HG03103 (cell line): ENCODE data around the gene VAPB.

ENCODE experiments used
- ATAC-seq: cut with Tn5 transposase; IDR thresholded peaks from one replicate; pipeline ENCODE4 v1.9.1; 2021; ENCODE audit warnings: low read depth; ENCODE audit not compliant: unreplicated experiment

The VAPB gene

DNA sequence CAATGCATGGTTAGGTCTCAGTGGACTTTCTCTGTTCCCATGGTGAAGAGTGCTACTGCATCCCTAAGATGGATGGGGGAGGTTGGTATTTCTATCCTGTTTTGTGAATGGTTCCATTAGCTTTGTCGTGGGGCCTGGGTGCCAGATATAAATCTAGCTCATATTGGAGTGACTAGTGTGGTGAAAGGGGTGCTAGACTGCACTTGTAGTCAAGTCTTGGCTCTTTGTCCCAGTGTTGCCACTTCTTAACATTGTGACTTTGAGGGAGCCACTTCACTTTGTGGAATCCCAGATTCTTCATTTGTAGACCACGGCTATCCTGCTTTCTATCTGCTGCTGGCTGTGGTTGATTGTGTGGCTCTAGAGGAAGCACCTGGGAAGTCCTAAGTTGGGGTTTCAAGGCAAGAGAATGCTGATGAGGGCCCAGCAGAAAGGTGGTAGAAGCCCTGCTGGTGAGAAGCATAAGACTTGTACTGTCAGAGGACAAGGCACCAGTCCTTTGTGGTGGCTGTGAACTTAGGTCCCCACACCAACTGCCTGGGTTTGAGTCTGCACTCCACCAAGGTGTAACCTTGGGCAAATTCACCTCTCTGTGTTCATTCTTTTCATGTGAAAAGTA lies 44.1 kb downstream of the VAPB start:
- no peak for ATAC-seq

DNA sequence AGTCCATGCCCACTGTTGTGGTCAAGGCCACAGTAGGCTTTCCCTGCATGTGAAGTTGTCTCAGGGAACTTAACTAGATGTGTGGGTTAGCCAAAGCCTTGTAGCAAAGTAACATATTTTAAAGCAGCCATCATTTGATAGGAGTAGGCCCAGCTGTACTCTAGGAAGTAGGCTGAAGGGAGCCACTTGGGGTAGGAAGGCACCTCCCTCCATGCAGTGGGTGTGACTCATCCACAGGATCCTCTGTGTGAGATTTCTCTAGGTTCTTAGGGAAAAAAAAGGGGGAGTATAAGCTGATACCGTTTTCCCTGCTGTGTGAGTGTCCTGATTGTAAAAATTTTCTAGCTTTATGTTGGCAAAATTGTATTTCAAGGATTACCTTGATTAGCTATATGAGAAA lies 44.7 kb downstream of the VAPB start:
- no peak for ATAC-seq

DNA sequence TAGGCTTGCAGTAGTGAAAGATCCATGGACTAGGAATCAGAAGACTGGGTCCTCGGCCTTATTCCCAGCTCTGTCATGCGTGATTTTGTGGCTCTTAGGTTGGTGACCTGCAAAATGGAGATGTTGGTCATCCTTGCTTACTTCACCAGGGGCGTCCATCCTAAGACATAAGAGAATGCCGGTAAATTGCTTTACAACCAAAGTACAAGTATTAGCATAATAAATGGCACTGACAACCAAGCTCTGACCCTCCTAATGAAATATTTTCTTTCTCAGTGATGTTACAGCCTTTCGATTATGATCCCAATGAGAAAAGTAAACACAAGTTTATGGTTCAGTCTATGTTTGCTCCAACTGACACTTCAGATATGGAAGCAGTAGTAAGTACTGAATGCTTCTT lies 45.3 kb downstream of the VAPB start:
- no peak for ATAC-seq

DNA sequence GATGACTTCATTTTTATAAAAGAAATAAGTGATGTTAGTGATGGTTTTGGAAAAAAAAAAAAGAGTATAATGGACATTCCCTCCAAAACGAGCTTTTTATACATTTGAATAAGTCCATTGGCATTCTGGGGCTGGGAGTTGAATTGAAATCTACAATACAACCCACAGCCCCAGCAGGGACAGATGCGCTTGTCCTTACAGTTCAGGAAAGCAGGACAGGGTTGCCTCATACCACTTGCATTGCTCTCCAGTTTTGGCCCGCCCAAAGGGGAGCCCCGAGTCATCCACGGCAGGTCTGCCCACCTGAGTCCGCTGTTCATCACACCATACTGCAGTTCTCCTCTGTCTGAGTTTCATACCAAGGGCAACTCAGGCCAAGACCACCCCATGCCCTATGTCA lies 46.2 kb downstream of the VAPB start:
- no peak for ATAC-seq

DNA sequence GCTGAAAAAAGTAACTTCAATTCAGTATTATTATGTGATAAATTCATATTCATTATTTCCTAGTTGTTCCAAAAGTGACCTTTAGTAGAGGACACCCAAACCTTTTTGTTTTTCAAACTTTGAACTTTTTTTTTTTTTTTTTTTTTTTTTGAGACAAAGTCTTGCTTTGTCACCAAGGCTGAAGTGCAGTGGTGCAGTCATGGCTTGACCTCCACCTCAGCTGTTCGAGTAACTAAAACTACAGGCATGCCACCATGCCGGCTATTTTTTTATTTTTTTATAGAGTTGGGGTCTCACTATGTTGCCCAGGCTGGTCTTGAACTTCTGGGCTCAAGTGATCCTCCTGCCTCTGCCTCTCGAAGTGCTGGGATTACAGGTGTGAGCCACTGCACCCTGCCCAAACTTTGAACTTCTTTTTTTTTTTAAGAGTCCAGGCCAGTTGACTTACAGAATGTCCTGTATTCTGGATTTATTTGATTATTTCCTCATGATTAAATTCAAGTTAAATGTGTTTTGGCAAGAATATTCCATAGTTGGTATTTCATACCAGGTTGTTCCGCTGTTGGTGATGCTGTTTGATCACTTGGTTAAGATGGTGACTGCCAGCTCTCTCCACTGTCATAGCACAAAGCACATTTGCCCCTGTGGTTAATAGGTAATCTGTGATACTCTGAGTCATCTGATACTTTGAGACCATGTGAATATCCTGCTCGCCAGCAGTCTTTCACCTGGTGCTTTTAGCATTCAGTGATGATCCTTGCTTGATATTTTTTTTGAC lies 48.0 kb downstream of the VAPB start:
- ATAC-seq, result no peak

DNA sequence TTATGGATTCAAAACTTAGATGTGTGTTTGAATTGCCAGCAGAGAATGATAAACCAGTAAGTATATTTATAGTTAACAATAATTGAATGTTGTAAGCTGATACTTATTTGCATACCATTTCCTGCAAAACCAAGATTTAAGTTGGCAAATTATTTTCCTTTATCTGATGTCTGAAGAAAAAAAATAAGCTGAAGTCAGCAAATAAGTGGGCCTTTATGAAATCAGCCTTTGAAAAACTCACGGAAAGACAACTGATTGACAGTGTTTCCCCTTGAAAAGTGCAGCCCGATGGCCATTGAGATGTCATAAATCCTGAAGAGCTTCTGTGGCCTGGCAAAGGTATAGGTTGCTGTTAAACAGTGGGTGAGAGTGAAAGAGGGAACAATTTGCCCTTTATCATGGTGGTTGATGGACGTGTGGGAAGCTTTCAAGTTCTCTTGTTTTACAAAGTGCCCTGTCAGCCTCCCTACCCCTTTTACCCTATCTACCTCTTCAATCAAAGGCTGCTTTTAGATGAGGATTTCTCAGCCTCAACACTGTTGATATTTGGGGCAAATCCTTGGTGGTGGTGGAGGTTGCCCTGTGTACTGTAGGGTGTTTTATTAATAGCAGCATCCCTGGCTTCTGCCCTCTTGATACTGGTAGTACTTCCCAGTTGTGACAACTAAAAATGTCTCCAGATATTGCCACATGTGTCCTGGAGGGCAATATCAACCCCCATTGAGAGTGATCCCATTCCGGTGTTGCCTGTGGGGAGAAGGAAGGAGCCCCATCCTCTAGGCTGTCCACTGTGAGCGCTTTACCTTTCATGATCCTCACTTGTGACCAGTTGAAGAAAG lies 50.2 kb downstream of the VAPB start:
- ATAC-seq, result no peak

DNA sequence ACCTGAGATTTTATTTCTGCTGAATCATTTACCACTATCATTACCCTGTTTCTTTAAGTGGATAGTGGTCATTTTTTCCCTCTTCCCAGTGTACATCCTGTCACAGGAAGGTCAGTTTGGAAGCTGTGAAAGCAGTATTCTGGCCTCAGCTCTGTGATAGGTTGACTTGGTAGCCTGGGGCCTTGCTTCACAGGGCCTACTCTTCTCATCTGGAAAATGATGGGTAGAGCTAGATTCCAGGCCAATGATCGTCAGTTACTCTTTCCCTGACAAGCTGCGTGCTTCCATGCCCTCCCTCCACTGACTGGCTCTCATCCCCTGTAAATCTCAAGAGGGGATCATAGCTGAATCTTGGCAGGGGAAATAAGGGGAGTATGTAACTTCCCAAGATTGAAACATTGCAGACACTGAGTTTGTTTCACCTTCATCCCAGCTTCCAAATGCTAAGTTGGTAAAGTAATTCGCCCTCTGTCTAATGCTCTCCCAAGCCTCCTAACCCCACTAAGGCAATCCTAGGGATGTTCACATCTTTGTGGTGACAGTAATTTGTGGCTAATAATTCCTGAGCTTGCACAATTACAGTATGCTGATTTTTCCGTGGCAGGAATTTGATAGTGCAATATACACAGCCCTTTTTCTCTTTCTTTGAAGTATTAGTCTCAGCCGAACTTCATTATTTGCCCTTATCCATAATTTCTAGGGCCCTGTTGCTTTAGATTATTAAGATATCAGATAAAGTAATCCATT lies 51.2 kb downstream of the VAPB start:
- no peak for ATAC-seq

DNA sequence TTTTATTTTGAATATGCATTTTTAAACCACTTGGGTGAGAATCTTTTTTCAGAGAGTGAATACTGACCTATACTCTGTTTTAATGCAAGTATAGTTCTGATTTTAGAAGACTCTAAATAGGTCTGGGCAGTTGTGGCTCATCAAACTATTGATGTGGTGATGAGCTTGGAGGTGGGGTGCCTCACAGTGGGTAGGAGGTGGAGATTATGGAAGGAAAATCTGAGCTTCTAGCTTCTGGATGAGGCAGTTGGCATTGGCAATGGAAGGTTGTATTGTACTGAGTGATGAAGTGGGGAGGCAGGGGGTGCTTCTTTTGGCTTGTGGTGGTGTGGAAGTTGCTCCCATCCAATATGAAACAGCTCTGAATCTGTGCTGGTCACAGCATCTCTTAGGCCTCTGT lies 52.7 kb downstream of the VAPB start:
- ATAC-seq, result no peak

DNA sequence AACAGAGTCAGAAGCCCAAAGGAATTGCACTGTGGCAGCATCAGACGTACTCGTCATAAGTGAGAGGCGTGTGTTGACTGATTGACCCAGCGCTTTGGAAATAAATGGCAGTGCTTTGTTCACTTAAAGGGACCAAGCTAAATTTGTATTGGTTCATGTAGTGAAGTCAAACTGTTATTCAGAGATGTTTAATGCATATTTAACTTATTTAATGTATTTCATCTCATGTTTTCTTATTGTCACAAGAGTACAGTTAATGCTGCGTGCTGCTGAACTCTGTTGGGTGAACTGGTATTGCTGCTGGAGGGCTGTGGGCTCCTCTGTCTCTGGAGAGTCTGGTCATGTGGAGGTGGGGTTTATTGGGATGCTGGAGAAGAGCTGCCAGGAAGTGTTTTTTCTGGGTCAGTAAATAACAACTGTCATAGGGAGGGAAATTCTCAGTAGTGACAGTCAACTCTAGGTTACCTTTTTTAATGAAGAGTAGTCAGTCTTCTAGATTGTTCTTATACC lies 55.8 kb downstream of the VAPB start:
- no peak for ATAC-seq

DNA sequence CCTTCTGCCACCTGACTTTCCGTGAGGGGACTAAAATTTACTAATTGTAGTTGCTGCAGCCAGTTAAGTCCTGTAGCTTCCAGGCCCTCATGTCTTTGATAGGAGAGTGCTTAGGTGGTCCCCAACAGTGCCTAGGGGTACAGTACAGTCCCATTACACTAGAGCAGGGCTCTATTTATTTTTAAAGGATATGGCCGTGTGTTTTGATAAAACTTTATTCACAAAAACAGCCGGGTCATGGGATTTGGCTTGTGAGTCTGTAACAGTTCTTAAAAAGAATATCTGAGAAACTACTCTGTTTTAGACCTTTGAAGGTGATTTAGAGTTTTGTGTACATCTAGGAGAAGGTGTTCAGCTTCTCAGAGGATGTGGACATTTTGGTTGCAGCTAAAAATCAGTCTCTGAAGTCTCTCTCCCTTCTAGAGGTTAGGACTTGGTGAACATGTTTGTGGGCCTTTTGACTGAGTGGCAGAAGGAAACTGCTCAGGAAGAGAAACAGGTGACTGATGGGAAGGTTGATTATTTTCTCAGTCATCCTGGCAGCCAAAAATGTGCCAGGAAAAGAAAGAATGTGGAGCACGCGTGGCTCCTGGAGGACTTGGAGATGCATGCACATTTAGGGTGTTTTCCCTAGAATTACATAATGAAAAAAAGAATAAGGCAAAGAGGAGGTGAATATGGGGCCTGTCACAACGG lies 57.4 kb downstream of the VAPB start:
- no peak for ATAC-seq

DNA sequence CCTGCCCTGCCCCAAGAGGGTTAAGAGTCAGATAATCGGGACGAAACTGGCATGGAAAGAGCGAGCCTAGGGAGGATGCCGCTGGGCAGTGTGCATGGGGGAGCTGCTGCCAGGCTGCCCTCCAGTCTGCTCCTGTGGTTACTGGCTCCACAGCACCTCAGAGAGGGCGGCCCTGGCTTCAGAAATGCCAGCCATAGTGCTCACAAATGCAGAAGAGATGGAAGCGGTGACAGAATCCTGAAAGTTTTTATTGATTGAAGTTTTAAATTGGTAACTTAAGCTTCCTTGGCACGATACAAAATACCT lies 57.9 kb downstream of the VAPB start:
- ATAC-seq, result no peak

DNA sequence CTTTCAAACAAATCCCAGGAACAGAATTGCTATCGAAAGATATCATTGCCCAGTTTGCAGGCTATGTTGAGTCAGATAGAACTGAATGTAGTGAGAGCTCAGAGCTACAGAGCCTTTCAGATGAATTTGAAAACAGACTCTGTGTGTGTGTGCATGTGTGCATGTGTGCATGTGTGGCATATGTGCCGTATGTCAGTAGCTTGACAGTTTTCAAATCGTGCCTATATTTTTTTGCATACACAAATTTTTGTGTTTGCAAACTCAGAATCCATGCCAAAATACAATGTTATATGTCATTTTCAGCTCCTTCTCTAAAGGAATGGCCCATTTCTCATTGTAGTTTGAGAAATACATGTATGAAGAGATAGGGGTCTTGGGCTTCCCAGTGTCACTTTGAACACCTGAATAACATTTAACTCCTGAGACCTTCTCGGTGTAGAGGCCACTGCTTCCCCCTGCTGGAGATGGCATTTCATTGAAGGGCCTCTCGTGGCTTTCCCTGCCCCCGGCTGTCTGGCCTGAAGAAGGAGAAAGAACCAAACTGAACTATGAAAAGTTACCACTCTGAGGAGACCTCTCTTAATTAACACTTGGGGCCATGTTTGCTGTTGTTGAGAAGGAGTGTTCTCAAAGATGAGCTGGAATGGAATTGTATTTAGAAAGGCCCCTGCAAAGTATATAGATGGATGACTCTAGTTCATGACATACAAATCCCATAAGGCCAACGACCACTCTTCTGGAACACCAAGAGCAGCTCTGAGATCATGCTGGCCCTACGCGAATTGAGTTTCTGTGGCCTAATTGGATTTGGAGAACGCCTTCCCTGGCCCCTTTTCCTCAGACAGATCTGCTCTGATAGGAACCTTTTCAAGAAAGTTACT lies 58.7 kb downstream of the VAPB start:
- ATAC-seq, result no peak

DNA sequence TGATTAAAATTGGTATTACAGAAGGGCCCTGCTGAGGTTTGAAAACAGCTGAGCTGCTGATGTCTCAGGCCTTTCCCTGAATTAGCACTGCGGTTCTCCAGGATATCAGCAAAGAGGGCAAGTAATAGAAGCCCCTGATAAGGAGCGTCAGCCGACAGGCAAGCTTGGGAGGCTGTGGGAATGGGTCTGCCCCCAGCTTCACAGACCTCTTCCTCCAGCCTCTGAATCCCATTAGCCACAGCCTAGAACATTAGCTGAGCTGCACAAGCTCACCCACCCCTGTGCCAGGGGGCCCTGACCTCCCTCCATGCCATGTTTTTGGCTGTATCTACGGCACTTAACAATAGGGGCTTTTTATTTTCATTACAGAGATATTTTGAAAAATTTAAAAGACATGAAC lies 59.9 kb downstream of the VAPB start:
- ATAC-seq, result no peak

DNA sequence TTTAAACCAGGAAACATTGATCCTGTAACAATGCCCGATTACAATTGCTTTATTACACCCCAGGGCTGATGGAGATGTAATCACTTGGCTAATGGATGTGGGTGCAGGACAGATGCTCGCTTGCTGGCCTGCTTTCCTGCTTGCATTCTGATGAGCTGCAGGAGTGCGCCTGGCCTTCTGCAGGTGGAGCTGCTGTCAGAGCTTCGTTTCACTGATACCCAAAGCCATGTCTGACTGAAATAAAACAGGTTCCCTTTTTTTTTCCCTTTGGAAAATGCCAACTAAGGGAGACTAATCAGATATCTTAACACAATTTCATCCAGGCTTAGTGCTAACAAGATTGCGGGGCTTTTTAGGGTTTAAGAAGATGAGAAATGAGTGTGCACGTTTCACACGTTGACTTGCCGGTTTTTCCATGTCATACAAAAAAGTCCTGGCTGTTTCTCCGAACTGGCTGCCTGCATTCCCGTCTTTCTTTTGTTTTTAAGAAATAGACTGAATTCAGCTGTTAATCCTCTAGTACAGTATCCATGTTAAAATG lies 60.7 kb downstream of the VAPB start:
- ATAC-seq, result no peak

DNA sequence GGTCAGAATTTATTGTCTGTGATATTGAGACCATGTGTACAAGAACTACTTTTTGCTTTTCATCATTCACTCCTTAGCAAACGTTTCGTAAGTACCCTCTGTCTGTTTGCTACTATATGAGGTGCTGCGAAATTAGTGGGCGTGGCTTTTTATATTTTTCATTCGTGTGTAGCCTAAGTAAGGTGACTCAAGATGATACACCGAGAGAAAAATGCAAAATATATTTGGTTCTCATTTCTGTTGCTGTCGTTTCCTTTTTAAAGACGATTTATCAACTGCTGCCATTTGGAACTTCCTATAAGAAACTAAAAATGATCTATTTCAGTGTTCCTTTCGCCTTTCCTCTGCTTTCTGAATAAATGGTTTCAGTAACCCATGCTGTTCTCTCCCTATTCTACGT lies 61.2 kb downstream of the VAPB start:
- ATAC-seq, result no peak

DNA sequence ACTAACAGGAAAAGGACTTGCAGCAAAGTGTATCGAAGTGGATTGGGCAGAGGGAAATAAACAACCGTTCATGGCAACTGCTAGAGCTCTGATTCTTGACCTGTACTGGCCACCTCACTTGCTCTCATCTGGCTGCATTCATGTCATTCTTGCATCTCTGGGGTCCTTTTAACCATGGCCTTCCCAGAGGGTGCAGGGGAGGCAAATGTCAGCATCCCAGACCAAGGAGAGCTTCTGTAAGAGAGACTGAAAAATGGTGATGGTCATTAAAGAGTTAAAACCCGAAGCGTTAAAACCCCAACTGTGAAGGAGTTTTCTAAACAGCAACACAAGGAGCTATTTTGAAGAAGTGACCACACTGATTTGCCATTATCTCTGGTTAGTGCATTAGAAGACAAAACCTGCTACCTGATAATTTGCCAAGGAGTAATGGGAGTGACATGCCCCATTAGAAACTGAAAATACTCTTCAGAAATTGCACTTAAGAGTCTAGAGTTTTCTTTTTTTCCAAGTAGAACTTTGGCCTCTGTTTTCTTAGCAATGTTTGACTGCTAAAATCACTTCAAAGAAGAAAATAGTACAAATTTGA lies 63.7 kb downstream of the VAPB start:
- ATAC-seq, result no peak

DNA sequence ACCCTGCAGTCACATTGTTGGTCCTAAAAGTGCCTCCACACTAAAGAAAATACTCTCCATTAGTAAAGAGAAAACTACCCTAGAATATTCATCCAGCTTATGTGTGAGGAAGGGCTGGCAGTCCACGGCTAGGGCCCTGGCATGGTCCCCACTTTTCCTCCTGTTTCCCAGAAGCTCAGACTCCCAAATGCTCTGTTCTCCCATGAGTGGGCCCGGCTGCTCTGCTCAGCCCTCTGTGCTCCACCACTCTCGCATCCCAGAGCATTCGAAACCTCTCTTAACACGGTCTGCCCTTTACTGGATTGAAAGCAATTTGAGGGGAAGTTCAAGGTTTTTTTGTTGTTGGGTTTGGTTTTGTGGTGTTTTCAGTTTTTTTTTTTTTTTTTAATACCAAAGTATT lies 64.4 kb downstream of the VAPB start:
- no peak for ATAC-seq

DNA sequence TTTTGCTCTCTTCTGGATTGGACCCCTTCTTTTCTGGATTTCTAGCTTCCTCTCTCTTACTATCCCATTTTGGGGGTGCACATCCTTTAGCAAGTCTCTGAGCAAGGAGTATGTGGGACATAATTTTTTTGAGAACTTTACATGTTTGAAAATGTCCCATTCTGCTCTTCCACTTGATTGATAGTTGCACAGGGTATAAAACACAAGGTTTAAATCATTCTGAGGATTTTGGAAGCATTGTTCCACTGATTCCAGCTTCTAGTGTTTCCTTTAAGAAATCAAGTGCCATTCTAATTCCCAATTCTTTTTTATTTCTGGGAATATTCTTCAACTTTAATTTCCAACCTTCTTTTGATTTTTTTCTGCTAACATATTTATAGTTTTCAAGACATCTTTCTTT lies 65.4 kb downstream of the VAPB start:
- no peak for ATAC-seq
